Neural cell (in vitro differentiated cells): ENCODE results near the gene ANAPC2. TPM values are rescaled to one million over a fixed set of nuclear protein-coding genes. Genes with fewer than 3 reads are reported as not detected.

Experiments
- H2AFZ ChIP-seq: fragments of 200-600, 300-800 bp; sonication (generic), shearing (Covaris generic); 2 replicates; pipeline ENCODE4 v1.6.0; 2014; ENCODE audit warnings: low read depth, mild to moderate bottlenecking, antibody characterized with exemption, low read length, moderate library complexity
- H3F3A ChIP-seq: fragments of 200-600 bp; shearing (Covaris generic); 2 replicates; pipeline ENCODE4 v1.6.1; 2016; ENCODE audit warnings: mild to moderate bottlenecking, moderate library complexity, mixed read lengths, antibody characterized with exemption, low read length; ENCODE audit not compliant: insufficient read depth, poor library complexity, severe bottlenecking
- H3K27ac ChIP-seq: fragments of 200-600, 300-800 bp; sonication (generic), shearing (Covaris generic); 2 replicates; pipeline ENCODE4 v1.5.1; 2014; ENCODE audit warnings: mild to moderate bottlenecking, low read length, moderate library complexity
- H3K27me3 ChIP-seq: fragments of 300-800, 200-600 bp; sonication (generic), shearing (Covaris generic); 2 replicates; pipeline ENCODE4 v1.6.0; 2014; ENCODE audit warnings: mild to moderate bottlenecking, low read depth, low read length, moderate library complexity; ENCODE audit not compliant: insufficient read depth
- H3K36me3 ChIP-seq: fragments of 300-800, 200-600 bp; sonication (generic), shearing (Covaris generic); 2 replicates; pipeline ENCODE4 v1.5.1; 2014; ENCODE audit warnings: mild to moderate bottlenecking, antibody characterized with exemption, low read length, moderate library complexity; ENCODE audit not compliant: insufficient read depth
- H3K4me2 ChIP-seq: fragments of 300-800, 200-600 bp; sonication (generic), shearing (Covaris generic); 2 replicates; pipeline ENCODE4 v1.6.0; 2014; ENCODE audit warnings: mild to moderate bottlenecking, low read length
- H3K4me3 ChIP-seq: fragments of 300-800, 200-600 bp; sonication (generic), shearing (Covaris generic); 2 replicates; pipeline ENCODE4 v1.5.1; 2014; ENCODE audit warnings: mild to moderate bottlenecking, low read length, moderate library complexity
- H3K79me2 ChIP-seq: fragments of 200-600 bp; shearing (Covaris generic); replicated peaks from 2 replicates; pipeline ENCODE4 v1.6.0; 2014; ENCODE audit warnings: mild to moderate bottlenecking, low read length, moderate library complexity; ENCODE audit not compliant: insufficient read depth
- H3K9ac ChIP-seq: fragments of 300-800, 200-600 bp; sonication (generic), shearing (Covaris generic); 2 replicates; pipeline ENCODE4 v1.6.1; 2016; ENCODE audit warnings: mild to moderate bottlenecking, low read length, mixed read lengths
- H3K9me2 ChIP-seq: fragments of 200-600 bp; shearing (Covaris generic); 2 replicates; pipeline ENCODE4 v1.6.1; 2016; ENCODE audit warnings: mild to moderate bottlenecking, low read length, mixed read lengths; ENCODE audit not compliant: insufficient read depth
- H3K9me3 ChIP-seq: fragments of 200-600, 300-800 bp; sonication (generic), shearing (Covaris generic); 2 replicates; pipeline ENCODE4 v1.6.1; 2016; ENCODE audit warnings: mild to moderate bottlenecking, mixed run types, low read length, moderate library complexity, mixed read lengths
- H4K20me1 ChIP-seq: fragments of 200-600 bp; shearing (Covaris generic); 2 replicates; pipeline ENCODE4 v1.6.1; 2016; ENCODE audit warnings: mild to moderate bottlenecking, mixed run types; ENCODE audit not compliant: insufficient read depth
- CTCF ChIP-seq: fragments of 450-650 bp; IDR thresholded peaks from 2 replicates; pipeline ENCODE4 v1.5.1; 2014; ENCODE audit warnings: antibody characterized with exemption, mild to moderate bottlenecking, moderate library complexity; ENCODE audit not compliant: poor library complexity, severe bottlenecking
- EP300 ChIP-seq: fragments of 450-650 bp; conservative IDR thresholded peaks from 2 replicates; pipeline ENCODE4 v1.6.1; 2014; ENCODE audit warnings: antibody characterized with exemption, mild to moderate bottlenecking, moderate library complexity; ENCODE audit not compliant: poor library complexity, severe bottlenecking
- EZH2 ChIP-seq: fragments of 200-600, 300-800 bp; shearing (Covaris generic), sonication (generic); IDR thresholded peaks from 2 replicates; pipeline ENCODE4 v1.6.1; 2014; ENCODE audit warnings: antibody characterized with exemption, low read length, borderline replicate concordance, mild to moderate bottlenecking; ENCODE audit not compliant: insufficient read depth, poor library complexity, severe bottlenecking
- MXI1 ChIP-seq: fragments of 450-650 bp; conservative IDR thresholded peaks from 2 replicates; pipeline ENCODE4 v1.6.1; 2014; ENCODE audit warnings: antibody characterized with exemption, mild to moderate bottlenecking; ENCODE audit not compliant: poor library complexity, severe bottlenecking
- POLR2AphosphoS5 ChIP-seq: IDR thresholded peaks from 2 replicates; pipeline ENCODE4 v1.6.1; 2012
- RAD21 ChIP-seq: fragments of 450-650 bp; conservative IDR thresholded peaks from 2 replicates; pipeline ENCODE4 v1.6.1; 2014; ENCODE audit warnings: antibody characterized with exemption, mild to moderate bottlenecking, moderate library complexity
- SMC3 ChIP-seq: fragments of 450-650 bp; conservative IDR thresholded peaks from 2 replicates; pipeline ENCODE4 v1.6.1; 2014; ENCODE audit warnings: antibody characterized with exemption, mild to moderate bottlenecking, moderate library complexity; ENCODE audit not compliant: poor library complexity
- TAF1 ChIP-seq: IDR thresholded peaks from 2 replicates; pipeline ENCODE4 v1.6.1; 2012; ENCODE audit warnings: low read depth
- polyA plus RNA-seq: library from polyadenylated mRNA; depleted of rRNA; stranded (reverse); fragments of >200 nt; gene quantifications from 2 replicates; pipeline ENCODE4 v1.2.3, GENCODE V29; 2014
- TF ChIP-seq, protein P1 (sequence below): IDR thresholded peaks from 2 replicates; pipeline ENCODE4 v1.6.1; 2012; ENCODE audit warnings: borderline replicate concordance

Gene ANAPC2
- polyA plus RNA-seq, 1 donor from 2014 or later = 38.1 TPM

GRCh38 chr9:137162505-137163364 lies 25.6 kb downstream of the ANAPC2 start:
- Histone ChIP-seq H3K4me2 (no peak overlapping the region), H3K27ac (no peak overlapping the region), H2AFZ (no peak overlapping the region), H3K4me3 (peak overlapping the region; percentile 44), H3F3A (no peaks in the 10 kb centered on the region), H3K36me3 (no peaks in the 10 kb centered on the region), H3K79me2 (no peaks in the 10 kb centered on the region), H3K9ac (no peak overlapping the region), H4K20me1 (no peaks in the 10 kb centered on the region), H3K27me3 (peaks cover 84% of the 10 kb centered on the region), H3K9me2 (no peaks in the 10 kb centered on the region), H3K9me3 (no peaks in the 10 kb centered on the region)
- no peak for TF ChIP-seq POLR2AphosphoS5
- TF ChIP-seq CTCF = peak; percentile 50
- TF ChIP-seq RAD21 = peak; percentile 39
- TF ChIP-seq SMC3 = peak; percentile 47

DNA sequence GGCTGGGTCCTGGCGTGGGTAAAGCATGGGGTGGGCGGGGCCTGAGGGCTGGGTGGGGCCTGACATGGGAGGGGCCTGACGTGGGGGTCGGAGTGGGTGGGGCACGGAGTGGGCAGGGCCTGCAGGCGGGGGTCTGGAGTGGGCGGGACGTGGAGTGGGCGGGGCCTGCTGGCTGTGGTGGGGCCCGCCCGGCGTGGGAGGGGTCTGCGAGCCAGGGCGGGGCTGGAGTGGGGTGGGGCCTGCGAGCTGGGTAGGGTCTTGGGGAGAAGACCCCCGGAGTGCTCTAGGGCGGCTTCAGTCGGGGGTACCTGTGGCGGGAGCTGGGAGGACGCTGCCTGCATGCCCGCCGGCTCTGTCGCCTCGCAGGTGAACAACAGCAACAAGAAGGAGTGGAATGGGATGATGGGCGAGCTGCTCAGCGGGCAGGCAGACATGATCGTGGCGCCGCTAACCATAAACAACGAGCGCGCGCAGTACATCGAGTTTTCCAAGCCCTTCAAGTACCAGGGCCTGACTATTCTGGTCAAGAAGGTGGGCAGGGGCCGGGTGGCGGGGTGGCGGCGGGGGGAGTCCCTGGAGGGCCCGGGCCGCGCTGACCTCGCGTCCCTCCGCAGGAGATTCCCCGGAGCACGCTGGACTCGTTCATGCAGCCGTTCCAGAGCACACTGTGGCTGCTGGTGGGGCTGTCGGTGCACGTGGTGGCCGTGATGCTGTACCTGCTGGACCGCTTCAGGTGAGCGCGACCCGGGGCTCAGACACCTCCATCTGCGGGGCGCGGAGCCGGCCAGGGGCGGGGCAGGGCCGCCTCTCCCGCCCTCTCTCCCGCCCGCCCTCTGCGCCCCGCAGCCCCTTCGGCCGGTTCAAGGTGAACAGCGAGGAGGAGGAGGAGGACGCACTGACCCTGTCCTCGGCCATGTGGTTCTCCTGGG lies 26.5 kb downstream of the ANAPC2 start:
- Histone ChIP-seq H3K9ac (no peak overlapping the region), H3K4me3 (no peak overlapping the region), H3K27me3 (peaks cover 89% of the 10 kb centered on the region), H3K9me2 (no peaks in the 10 kb centered on the region), H3K36me3 (no peaks in the 10 kb centered on the region), H4K20me1 (no peaks in the 10 kb centered on the region), H2AFZ (no peak overlapping the region), H3K79me2 (no peaks in the 10 kb centered on the region), H3K27ac (no peak overlapping the region), H3K4me2 (no peak overlapping the region), H3F3A (no peaks in the 10 kb centered on the region), H3K9me3 (no peaks in the 10 kb centered on the region)
- TF ChIP-seq RAD21 = no peak

DNA sequence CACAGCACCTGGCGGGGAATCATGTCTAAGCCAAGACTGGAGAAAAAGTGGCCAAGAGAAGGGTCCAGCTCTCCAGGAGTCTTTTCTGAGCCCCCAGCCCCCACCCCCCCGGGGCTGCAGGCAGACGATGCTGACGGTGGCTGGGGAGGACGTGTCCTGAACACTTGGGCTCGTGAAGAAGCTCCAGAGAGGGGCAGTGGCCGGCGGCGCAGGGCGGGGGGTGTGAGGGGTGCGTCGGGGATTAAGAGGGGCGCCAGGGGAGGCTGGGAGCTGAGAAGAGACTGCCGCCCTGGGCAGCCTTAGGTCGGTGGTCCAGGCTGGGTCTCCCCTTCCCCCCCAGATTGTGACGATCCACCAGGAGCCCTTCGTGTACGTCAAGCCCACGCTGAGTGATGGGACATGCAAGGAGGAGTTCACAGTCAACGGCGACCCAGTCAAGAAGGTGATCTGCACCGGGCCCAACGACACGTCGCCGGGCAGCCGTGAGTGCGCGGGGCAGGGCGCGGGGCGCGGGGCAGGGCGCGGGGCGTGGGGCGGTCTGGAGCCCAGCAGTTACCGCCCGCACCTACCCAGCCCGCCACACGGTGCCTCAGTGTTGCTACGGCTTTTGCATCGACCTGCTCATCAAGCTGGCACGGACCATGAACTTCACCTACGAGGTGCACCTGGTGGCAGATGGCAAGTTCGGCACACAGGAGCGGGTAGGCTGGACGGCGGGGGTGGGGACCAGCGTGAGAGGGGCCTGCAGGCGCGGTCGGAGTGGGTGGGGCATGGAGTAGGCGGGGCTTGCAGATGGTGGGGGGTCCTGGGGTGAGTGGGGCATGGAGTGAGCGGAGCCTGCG lies 27.4 kb downstream of the ANAPC2 start:
- Histone ChIP-seq H3K27me3 (peaks cover 94% of the 10 kb centered on the region), H3K36me3 (no peaks in the 10 kb centered on the region), H3K79me2 (no peaks in the 10 kb centered on the region), H3K9me3 (no peaks in the 10 kb centered on the region), H3K9me2 (no peaks in the 10 kb centered on the region), H3K9ac (no peak overlapping the region), H3F3A (no peaks in the 10 kb centered on the region), H3K4me3 (no peak overlapping the region), H4K20me1 (no peaks in the 10 kb centered on the region), H3K4me2 (no peak overlapping the region), H2AFZ (no peak overlapping the region), H3K27ac (no peak overlapping the region)
- TF ChIP-seq, protein P1, sequence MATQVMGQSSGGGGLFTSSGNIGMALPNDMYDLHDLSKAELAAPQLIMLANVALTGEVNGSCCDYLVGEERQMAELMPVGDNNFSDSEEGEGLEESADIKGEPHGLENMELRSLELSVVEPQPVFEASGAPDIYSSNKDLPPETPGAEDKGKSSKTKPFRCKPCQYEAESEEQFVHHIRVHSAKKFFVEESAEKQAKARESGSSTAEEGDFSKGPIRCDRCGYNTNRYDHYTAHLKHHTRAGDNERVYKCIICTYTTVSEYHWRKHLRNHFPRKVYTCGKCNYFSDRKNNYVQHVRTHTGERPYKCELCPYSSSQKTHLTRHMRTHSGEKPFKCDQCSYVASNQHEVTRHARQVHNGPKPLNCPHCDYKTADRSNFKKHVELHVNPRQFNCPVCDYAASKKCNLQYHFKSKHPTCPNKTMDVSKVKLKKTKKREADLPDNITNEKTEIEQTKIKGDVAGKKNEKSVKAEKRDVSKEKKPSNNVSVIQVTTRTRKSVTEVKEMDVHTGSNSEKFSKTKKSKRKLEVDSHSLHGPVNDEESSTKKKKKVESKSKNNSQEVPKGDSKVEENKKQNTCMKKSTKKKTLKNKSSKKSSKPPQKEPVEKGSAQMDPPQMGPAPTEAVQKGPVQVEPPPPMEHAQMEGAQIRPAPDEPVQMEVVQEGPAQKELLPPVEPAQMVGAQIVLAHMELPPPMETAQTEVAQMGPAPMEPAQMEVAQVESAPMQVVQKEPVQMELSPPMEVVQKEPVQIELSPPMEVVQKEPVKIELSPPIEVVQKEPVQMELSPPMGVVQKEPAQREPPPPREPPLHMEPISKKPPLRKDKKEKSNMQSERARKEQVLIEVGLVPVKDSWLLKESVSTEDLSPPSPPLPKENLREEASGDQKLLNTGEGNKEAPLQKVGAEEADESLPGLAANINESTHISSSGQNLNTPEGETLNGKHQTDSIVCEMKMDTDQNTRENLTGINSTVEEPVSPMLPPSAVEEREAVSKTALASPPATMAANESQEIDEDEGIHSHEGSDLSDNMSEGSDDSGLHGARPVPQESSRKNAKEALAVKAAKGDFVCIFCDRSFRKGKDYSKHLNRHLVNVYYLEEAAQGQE = no peak
- no peak for TF ChIP-seq EZH2
- no peak for TF ChIP-seq CTCF
- TF ChIP-seq RAD21 = no peak
- TF ChIP-seq MXI1 = no peak
- no peak for TF ChIP-seq TAF1
- no peak for TF ChIP-seq POLR2AphosphoS5
- TF ChIP-seq EP300 = no peak
